H1 (cell line): ENCODE results near the gene PLXND1.

Experiments
- CBX8 ChIP-seq: fragments of 300-800, 300-1000 bp; sonication (generic); IDR thresholded peaks from 2 replicates; pipeline ENCODE4 v1.7.1; 2016; ENCODE audit warnings: low read depth, low read length, borderline replicate concordance
- EP300 ChIP-seq, 2 experiments: IDR thresholded peaks; 1 replicate in 1 of 2; 2 replicates in 1 of 2; pipeline ENCODE4 v1.6.1; 2011 to 2012; ENCODE audit warnings: low read depth in 2 of 2, low read length in 2 of 2, mild to moderate bottlenecking in 2 of 2, borderline replicate concordance in 1 of 2, inconsistent platforms in 1 of 2, moderate library complexity in 1 of 2
- EZH2 ChIP-seq: fragments of 200-600 bp; sonication (generic); IDR thresholded peaks from 2 replicates; pipeline ENCODE4 v1.7.1; 2012; ENCODE audit warnings: low read depth, mild to moderate bottlenecking, moderate library complexity, low read length, inconsistent platforms; ENCODE audit not compliant: severe bottlenecking
- KDM1A ChIP-seq: fragments of 200-600, 300-600 bp; sonication (generic); IDR thresholded peaks from 2 replicates; pipeline ENCODE4 v1.7.1; 2016; ENCODE audit warnings: mild to moderate bottlenecking, low read length, borderline replicate concordance
- NANOG ChIP-seq: IDR thresholded peaks from 2 replicates; pipeline ENCODE4 v1.6.1; 2011; ENCODE audit warnings: low read length, low read depth, mild to moderate bottlenecking, inconsistent platforms; ENCODE audit not compliant: insufficient read depth, poor library complexity, severe bottlenecking
- POLR2A ChIP-seq, 2 experiments: IDR thresholded peaks; 1 replicate in 1 of 2; 2 replicates in 1 of 2; pipeline ENCODE4 v1.6.1; 2011; ENCODE audit warnings: low read depth in 2 of 2, low read length in 2 of 2, mild to moderate bottlenecking in 2 of 2; ENCODE audit errors: control extremely low read depth in 1 of 2
- SUZ12 ChIP-seq: fragments of 200-600 bp; sonication (generic); IDR thresholded peaks from 2 replicates; pipeline ENCODE4 v1.6.1; 2012; ENCODE audit warnings: mild to moderate bottlenecking, inconsistent platforms, low read length, moderate library complexity, mixed read lengths
- TAF1 ChIP-seq: IDR thresholded peaks from 2 replicates; pipeline ENCODE4 v1.6.1; 2011; ENCODE audit warnings: mild to moderate bottlenecking, low read depth, low read length
- TF ChIP-seq, protein P1 (sequence below), 3 experiments: IDR thresholded peaks; 1 replicate in 2 of 3; 2 replicates in 1 of 3; pipeline versions ENCODE4 v1.5.1 to v1.6.1; 2011; ENCODE audit warnings: low read length in 3 of 3, mild to moderate bottlenecking in 3 of 3, inconsistent platforms in 2 of 3, low read depth in 1 of 3, moderate library complexity in 1 of 3; ENCODE audit not compliant: insufficient read depth in 1 of 3; ENCODE audit errors: control extremely low read depth in 1 of 3
- TF ChIP-seq, protein P2 (sequence below): IDR thresholded peaks from 2 replicates; pipeline ENCODE4 v1.6.1; 2012; ENCODE audit warnings: inconsistent platforms

DNA sequence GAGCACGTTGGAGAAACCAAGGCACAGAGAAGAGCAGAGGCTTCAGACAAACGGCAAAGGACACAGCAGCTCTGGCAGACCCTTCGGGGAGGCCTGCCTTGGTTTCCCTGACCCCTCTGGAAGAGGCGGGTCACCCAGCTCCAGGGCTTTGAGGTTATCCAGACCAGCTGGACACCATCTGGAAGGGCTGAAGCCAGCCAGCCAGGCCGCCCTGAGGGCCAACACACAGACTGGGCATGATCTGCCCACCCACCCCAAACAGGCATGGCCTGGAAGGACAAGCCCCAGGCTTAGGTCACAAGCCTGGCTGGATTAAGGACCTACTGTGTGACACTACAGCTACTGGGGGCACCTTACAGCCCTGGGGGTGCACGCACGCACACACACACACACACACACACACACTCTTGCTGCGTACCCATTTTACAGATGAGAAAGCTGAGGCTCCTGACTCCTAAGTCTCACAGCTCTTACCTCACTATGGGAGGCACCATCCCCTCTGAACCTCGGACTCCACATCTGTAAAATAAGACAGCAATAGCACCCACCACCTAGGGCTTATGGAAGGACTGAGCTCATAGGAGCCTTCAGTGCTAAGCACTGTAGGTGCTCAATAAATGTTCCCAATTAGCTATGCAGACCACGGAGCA lies 10.8 kb downstream of the PLXND1 start:
- TF ChIP-seq, protein P1, sequence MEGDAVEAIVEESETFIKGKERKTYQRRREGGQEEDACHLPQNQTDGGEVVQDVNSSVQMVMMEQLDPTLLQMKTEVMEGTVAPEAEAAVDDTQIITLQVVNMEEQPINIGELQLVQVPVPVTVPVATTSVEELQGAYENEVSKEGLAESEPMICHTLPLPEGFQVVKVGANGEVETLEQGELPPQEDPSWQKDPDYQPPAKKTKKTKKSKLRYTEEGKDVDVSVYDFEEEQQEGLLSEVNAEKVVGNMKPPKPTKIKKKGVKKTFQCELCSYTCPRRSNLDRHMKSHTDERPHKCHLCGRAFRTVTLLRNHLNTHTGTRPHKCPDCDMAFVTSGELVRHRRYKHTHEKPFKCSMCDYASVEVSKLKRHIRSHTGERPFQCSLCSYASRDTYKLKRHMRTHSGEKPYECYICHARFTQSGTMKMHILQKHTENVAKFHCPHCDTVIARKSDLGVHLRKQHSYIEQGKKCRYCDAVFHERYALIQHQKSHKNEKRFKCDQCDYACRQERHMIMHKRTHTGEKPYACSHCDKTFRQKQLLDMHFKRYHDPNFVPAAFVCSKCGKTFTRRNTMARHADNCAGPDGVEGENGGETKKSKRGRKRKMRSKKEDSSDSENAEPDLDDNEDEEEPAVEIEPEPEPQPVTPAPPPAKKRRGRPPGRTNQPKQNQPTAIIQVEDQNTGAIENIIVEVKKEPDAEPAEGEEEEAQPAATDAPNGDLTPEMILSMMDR (IDR thresholded peaks at IDR 0.05; ENCODE audit: control extremely low read depth in 1 of 3, insufficient read depth in 1 of 3, low read depth in 1 of 3, low read length in 3 of 3): no peak
- TF ChIP-seq EP300 (IDR thresholded peaks at IDR 0.05; ENCODE audit: borderline replicate concordance in 1 of 2, low read depth in 2 of 2, low read length in 2 of 2) (no peak), KDM1A (peak; percentile 82; the same call in 1 of the 2 replicates), SUZ12 (no peak), EZH2 (no peak), TAF1 (no peak), CBX8 (no peak), NANOG (no peak), POLR2A (IDR thresholded peaks at IDR 0.05; ENCODE audit: control extremely low read depth in 1 of 2, low read depth in 2 of 2, low read length in 2 of 2) (no peak)
- TF ChIP-seq, protein P2, sequence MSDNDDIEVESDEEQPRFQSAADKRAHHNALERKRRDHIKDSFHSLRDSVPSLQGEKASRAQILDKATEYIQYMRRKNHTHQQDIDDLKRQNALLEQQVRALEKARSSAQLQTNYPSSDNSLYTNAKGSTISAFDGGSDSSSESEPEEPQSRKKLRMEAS: no peak
